Measurements from ENCODE around the gene C1QTNF5. TPM values are rescaled to one million over a fixed set of nuclear protein-coding genes. Genes with fewer than 3 reads are reported as not detected.

C1QTNF5 gene
- total and polyA plus RNA-seq, 2 donors (not counting 1 experiment from before 2014, with no cell fraction given), result not detected

- Mint-ChIP-seq H3K27ac (no peak overlapping the region), H3K4me3 (peak overlapping the region; percentile 50), H3K4me1 (peaks cover 38% of the 10 kb centered on the region), H3K27me3 (peaks cover 13% of the 10 kb centered on the region), H3K9me3 (ENCODE audit: insufficient read depth) (no peaks in the 10 kb centered on the region)
- no peaks in the 10 kb centered on the region for H4K20me1 ChIP-seq (ENCODE audit: control insufficient read depth, insufficient read depth, low read length, poor library complexity, severe bottlenecking)
- DNase-seq (no peak), ATAC-seq (ENCODE audit: low read depth) (no peak)
- no peak overlapping the region for H3K27ac ChIP-seq (ENCODE audit: low read length in 2 of 2)
- peaks cover 0 to 9% (median 0%) of the 10 kb centered on the region in 3 donors for H3K9me3 ChIP-seq (ENCODE audit: control extremely low read depth in 1 of 3, control insufficient read depth in 2 of 3, insufficient read depth in 1 of 3, low read length in 2 of 3)
- no peaks in the 10 kb centered on the region for H3K36me3 ChIP-seq (replicated peaks in 1 of 2; ENCODE audit: control extremely low read depth in 1 of 2, control insufficient read depth in 1 of 2, extremely low read depth in 1 of 2, insufficient read depth in 2 of 2, low read length in 1 of 2)
- no peak for TF ChIP-seq CTCF (IDR thresholded peaks at IDR 0.05)
- TF ChIP-seq EZH2 (IDR thresholded peaks at IDR 0.05; ENCODE audit: borderline replicate concordance, insufficient read depth, low read depth, low read length, poor library complexity, severe bottlenecking), result peak; percentile 6
- no peak overlapping the region for H3K4me3 ChIP-seq (ENCODE audit: control extremely low read depth in 1 of 5, extremely low read depth in 1 of 5, insufficient read depth in 1 of 5, low read depth in 2 of 5, low read length in 4 of 5)
- no peak overlapping the region for H2AFZ ChIP-seq (ENCODE audit: insufficient read depth, low read depth, low read length, poor library complexity, severe bottlenecking)
- POLR2A ChIA-PET, result no interaction called here
- no peaks in the 10 kb centered on the region for H3K79me2 ChIP-seq (ENCODE audit: control insufficient read depth, insufficient read depth, low read length)
- CTCF ChIA-PET, result interaction anchor here (1.2 to 3.5 kb wide), 2 partner anchors 8 to 112 kb away, joined by 3 to 16 read pairs; partner anchors contain the start of gene CBL
- intact Hi-C loops (cut with micrococcal nuclease), result no loop called here
- 49% methylated on average over 7 of the region's 14 CpGs for WGBS (ENCODE audit: insufficient coverage)
- H3K4me2 ChIP-seq (replicated peaks; ENCODE audit: low read depth, low read length, poor library complexity, severe bottlenecking), result peak overlapping the region; percentile 83
- H3K9ac ChIP-seq (ENCODE audit: low read length), result no peak overlapping the region
- H3K27me3 ChIP-seq (replicated peaks in 1 of 4; ENCODE audit: control extremely low read depth in 1 of 4, control insufficient read depth in 3 of 4, insufficient read depth in 4 of 4, low read length in 3 of 4), result peaks cover 0 to 61% (median 22%) of the 10 kb centered on the region in 4 experiments
- peaks cover 35 to 54% of the 10 kb centered on the region in 2 donors for H3K4me1 ChIP-seq (ENCODE audit: control insufficient read depth in 2 of 2, insufficient read depth in 2 of 2, low read length in 2 of 2)
Observed at GRCh38 chr11:119317592-119318239, 23.0 kb downstream of the C1QTNF5 start.

All from B cell (primary cell).